GM19023 (cell line): ENCODE data around the gene SLC4A9.
A peak's percentile ranks its signal among the peaks of the same experiment; 100 is the strongest.

Source experiments
- ATAC-seq: cut with Tn5 transposase; IDR thresholded peaks from one replicate; pipeline ENCODE4 v1.9.1; 2021; ENCODE audit warnings: mild to moderate bottlenecking, moderate library complexity; ENCODE audit not compliant: unreplicated experiment

Gene SLC4A9, protein sequence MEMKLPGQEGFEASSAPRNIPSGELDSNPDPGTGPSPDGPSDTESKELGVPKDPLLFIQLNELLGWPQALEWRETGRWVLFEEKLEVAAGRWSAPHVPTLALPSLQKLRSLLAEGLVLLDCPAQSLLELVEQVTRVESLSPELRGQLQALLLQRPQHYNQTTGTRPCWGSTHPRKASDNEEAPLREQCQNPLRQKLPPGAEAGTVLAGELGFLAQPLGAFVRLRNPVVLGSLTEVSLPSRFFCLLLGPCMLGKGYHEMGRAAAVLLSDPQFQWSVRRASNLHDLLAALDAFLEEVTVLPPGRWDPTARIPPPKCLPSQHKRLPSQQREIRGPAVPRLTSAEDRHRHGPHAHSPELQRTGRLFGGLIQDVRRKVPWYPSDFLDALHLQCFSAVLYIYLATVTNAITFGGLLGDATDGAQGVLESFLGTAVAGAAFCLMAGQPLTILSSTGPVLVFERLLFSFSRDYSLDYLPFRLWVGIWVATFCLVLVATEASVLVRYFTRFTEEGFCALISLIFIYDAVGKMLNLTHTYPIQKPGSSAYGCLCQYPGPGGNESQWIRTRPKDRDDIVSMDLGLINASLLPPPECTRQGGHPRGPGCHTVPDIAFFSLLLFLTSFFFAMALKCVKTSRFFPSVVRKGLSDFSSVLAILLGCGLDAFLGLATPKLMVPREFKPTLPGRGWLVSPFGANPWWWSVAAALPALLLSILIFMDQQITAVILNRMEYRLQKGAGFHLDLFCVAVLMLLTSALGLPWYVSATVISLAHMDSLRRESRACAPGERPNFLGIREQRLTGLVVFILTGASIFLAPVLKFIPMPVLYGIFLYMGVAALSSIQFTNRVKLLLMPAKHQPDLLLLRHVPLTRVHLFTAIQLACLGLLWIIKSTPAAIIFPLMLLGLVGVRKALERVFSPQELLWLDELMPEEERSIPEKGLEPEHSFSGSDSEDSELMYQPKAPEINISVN

GRCh38 chr5:140360101-140360500, at the start of gene SLC4A9:
Gene SLC4A9, plus strand, starts transcription at chr5:140360194. Its CDS starts 43 bp downstream, at chr5:140360237.
- ATAC-seq, result no peak

DNA sequence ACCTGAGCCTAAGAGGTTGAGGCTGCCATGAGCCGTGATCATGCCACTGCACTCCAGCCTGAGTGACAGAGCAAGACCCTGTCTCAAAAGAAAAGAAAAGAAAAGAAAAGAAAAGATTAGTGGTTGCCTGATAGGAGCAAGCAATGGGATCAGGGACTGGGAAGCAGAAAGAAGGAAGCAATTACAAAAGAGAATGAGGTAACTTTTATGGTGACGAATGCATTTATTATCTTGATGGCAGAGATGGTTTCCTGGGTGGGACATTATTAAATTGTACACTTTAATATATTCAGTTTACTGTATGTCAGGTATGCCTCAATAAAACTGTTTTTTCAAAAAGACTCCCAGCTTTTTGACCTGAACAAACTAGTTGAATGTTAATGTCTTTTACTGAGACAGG, 49.6 kb upstream of the SLC4A9 start:
- ATAC-seq, result no peak

DNA sequence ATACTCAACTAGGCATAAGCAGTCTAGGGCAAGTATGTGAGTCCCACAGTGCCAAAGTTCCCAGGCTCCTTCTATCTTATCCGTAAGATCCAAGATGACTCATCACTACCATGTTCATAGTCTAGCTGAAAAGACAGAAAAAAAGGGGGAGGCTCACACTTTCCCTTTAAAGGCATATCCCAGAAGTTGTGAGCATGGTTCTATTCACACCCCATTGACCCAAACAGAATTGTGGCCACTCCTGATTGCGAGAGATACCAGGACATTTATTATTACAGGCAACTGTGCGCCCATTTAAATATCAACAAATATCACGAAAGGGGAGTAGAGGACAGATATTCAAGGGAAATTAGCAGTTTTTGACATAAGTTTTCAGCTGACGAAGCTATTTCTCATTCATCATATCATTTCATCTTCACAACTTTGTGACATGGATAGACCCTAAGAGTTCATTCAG, 49.0 kb upstream of the SLC4A9 start:
- no peak for ATAC-seq

GRCh38 chr5:140312067-140312790, 47.8 kb upstream of the SLC4A9 start:
- no peak for ATAC-seq

DNA sequence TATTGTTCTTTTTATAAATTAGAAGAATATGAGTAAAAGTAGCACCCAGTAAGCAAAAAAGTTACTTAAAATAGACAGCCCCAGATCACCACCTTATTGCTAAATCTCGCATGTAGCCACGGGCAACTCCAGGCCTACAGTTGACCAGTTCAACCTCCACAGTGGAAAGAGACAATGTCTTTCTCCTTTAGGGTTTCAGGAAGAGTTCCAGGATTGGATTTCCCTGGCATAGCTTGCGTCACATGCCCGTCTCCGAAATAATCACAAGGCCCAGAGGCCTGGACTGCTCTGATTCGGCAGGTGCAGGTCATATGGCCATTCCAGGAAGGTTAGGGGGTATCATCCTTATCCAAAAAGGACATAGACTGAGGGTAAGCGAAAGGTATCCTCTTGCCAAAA, 47.2 kb upstream of the SLC4A9 start:
- ATAC-seq, result no peak

DNA sequence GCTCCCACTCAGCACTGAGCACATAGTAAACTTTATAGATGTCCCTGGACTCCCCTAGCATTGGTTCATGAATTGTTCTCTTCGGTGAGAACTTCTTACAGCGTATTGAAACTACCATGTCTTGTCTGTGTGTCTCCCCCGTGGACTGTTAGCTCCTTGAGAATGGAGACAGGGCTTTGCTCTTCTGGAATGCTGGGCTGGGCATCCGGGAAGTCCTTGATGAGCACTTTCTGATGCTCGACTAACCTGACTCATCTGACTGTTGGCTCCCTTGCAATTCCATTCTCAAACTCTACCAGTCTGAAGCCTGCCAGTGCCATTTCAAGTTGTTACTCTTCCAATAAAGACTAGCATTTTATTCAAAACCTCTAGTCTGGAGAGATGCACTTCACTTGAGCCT, 42.1 kb upstream of the SLC4A9 start:
- no peak for ATAC-seq

DNA sequence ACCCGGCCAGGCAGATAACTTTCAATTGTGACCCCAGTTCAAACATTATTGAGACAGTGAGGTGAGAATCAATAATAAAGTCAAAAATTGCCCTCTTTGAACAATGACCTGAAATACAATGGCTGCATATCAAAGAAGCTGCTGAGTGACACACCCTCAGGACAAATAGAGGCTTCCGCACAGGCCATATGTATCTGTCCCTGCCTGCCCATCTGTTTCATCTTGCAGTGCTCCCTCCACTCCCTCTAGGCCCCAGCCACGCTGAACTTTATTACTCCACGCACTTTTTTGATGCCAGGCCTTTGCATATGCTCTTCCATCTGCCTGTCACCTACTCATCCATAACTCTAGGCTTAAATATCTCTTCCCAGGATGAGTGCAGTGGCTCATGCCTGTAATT, 41.2 kb upstream of the SLC4A9 start:
- no peak for ATAC-seq

GRCh38 chr5:140319833-140320232, 40.2 kb upstream of the SLC4A9 start:
- ATAC-seq, result no peak

DNA sequence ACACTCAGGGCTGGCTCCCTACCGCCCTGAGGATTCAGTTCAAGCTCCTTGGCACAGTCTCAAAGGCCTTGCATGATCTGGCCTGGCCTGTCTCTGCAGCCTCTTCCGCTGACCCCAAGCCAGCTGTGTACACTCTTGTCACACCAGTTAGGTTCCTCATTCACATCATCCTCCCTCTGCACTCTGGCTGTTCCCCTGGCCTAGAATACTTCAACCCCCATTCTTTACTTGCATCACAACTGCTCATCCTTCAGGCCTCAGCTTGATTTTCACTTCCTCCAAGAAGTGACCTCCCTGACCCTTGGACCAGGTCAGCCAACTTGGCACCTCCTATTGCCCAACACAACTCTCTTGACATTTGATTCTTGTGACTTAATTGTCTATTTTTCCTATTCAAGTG, 38.2 kb upstream of the SLC4A9 start:
- ATAC-seq, result peak; percentile 57

DNA sequence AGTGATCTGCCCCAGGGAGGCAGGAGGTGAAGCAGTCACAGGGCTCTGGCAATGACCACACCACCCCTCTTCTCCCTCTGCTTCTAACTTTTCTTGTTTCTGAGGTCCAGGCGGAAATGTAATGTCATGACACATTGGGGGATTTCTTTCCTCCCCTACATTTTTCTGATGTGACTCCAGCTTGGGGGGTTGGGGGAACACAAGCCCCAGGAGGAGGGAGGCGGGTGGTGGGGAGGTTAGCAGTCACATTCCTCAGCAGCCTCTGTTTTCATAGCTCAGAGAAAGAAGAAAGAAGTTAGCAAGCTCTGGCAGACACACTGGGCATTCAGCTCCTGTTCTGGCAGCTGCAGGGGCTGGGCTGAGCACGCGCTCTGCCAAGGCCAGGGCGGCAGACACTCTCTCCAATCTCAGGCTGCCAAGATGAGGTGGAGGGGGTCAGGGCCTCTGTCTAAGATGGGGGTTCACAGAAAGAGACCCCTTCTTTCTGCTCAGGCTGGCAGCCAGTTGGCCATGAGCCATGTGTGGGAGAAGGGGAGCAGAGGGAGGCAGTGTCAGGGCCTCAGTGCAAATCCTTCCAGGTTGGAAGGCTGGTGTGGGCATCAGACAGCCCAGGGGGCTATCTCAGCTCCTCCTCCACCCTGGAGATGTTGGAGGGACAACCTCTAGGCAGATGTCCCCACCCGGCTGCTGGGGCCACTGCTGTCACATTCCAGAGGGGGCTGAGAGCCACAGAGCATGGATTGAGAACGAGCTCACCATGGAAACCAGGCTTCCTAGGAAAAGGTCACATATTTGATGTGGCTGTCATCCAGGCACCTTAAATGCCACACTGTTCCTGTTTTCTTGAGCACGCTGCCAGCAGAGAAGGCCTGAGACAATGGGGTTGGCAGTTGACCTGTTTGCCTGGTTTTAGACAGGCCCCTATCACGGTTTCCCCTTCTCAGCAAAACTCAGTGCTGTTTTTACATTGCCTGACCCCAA, 37.0 kb upstream of the SLC4A9 start:
- ATAC-seq, result no peak

DNA sequence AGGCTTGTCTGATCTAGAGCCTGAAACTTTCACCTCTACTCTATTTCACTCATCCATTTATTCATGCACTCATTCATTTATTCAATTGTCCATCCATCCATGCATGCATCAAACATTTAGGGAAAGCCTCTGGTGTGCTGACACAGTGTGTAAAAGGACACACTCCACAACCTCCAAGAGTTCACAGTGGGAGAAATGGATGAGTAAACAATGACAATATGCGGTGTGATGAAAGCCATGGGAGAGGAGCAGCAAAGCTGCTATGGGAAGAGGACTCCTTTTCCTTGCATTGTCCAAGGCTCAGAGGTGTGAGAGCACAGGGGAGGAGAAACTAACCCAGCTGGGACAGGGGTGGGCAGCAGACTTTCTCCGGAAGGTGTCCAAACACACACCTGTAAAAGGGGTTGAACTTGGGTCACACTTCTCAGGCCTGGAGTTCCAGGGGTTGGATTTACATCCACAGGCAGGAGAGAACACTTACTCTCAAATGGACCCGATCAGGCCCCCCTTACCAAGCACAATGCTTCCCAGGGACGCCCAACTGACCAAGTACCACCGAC, 35.9 kb upstream of the SLC4A9 start:
- ATAC-seq, result no peak

GRCh38 chr5:140324617-140325241, 35.3 kb upstream of the SLC4A9 start:
- ATAC-seq, result no peak

DNA sequence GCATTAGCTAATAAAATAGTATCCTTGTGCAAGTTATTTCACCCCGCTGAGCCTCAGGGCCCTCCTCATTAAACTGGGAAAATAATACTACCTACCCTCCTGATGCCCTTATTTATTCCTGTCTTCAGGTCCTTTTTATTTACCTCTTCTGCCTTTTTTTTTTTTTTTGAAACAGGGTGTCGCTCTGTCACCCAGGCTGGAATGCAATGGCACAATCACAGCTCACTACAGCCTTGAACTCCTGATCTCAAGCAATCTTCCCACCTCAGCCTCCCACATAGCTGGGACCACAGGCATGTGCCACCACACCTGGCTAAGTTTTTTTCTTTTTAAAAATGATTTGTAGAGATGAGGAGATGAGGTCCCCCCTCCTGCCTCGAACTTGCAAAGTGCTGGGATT, 34.5 kb upstream of the SLC4A9 start:
- ATAC-seq, result no peak

DNA sequence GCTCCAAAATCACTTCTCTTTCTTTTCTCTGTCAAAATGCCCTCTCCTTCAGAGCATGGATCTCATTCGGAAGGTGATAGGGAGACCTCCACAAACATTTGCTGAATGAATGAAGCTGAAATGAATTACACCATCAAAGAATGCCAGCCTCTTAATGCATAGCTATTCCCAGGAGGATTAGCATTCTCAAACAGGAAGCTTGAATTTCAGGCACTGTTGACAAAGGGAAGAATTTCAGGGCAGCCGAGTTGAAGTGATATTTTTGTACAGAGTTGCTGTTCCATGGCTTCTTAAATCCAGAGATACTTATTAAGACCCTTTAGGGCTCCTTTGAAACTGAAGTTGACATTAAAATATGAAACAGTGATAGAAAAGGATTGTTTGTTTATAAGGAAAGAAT, 32.4 kb upstream of the SLC4A9 start:
- ATAC-seq, result no peak

DNA sequence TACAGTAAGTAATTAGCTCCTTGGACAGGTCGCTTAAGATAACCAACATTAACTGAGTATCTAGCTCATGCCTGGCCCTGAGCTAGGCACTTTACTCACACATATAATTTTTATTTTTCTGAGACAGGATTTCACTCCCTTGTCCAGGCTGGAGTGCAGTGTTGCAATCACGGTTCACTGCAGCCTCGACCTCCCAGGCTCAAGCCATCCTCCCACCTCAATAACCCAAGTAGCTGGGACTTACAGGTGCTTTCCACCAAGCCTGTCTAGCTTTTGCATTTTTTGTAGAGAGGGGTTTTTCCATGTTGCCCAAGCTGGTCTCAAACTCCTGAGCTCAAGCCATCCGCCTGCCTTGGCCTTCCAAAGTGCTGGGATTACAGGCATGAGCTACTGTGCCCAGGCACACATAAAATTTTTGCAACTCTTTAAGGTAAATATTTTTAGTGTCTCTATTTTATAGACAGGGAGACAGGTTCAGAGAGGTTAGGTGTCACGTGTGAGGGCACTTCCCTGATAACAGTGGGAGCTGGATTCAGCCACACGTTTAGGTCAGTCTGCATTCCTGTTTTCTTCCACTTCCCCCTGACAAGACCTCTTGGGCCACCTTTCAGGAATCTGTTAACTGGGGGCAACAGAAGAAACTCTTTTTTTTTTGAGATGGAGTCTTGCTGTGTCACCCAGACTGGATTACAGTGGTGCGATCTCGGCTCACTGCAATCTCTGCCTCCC, 31.8 kb upstream of the SLC4A9 start:
- ATAC-seq, result no peak

DNA sequence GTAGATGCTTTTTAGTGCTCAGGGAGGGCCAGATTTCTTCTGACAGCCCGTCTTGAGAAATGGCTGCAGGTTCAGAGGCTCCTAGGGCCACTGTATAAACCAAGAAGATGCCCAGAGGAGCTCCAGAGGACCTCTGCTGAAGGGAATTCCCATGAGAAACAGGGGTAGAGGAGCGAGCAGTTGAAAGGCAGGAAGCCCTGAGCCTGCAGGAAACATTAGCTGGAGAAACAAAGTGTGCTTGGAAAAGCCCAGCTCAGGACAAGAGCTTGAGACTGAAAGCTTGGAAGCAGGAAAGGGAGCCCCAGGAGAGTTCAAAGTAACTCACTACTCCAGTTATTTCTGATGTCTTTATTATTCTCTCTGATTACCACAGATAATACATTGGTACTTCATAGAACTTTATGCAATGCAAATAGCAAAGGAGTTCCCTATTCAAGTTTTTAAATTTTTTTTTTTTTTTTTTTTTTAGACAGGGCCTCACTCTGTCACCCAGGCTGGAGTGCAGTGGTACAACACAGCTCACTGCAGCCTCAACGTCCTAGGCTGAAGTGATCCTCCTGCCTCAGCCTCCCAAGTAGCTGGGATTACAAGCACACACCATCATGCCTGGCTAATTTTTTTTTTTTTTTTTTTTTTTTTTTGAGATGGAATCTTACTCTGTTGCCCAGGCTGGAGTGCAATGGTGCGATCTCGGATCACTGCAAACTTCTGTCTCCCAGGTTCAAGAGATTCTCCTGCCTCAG, 30.1 kb upstream of the SLC4A9 start:
- ATAC-seq, result no peak

- ATAC-seq, result no peak
These were observed 28.4 kb upstream of the SLC4A9 start for GRCh38 chr5:140331638-140332037.

DNA sequence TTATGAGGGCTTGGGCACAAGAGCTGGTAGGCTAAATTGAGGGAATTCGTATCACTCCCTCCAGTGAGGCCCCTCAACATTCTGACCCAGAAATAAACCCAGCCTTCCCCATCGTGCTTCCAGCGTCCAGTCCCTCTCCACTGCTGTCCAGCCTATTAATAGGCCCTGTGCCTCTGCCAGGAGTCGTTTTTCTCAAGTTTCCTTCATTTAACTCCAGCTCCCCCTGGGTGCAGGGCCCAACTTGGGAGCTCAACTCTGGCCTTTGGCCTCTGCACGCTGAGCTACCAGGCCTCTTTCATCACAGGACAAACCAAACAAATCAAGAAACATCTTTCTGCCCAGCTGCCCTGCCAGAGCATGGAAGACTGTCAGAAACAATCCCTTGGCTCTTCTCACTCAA, 23.6 kb upstream of the SLC4A9 start:
- ATAC-seq, result no peak
